ENCODE measurements around the gene LAMC2.

GRCh38 chr1:183290628-183291027 lies 104.6 kb downstream of the LAMC2 start:
- TF ChIP-seq, protein P1, sequence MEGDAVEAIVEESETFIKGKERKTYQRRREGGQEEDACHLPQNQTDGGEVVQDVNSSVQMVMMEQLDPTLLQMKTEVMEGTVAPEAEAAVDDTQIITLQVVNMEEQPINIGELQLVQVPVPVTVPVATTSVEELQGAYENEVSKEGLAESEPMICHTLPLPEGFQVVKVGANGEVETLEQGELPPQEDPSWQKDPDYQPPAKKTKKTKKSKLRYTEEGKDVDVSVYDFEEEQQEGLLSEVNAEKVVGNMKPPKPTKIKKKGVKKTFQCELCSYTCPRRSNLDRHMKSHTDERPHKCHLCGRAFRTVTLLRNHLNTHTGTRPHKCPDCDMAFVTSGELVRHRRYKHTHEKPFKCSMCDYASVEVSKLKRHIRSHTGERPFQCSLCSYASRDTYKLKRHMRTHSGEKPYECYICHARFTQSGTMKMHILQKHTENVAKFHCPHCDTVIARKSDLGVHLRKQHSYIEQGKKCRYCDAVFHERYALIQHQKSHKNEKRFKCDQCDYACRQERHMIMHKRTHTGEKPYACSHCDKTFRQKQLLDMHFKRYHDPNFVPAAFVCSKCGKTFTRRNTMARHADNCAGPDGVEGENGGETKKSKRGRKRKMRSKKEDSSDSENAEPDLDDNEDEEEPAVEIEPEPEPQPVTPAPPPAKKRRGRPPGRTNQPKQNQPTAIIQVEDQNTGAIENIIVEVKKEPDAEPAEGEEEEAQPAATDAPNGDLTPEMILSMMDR (conservative IDR thresholded peaks at IDR 0.05 in 1 of 2, IDR thresholded peaks at IDR 0.05 in 1 of 2; ENCODE audit: extremely low read depth in 1 of 2, insufficient read depth in 1 of 2, low read depth in 1 of 2, low read length in 2 of 2): no peak
- no peak for TF ChIP-seq EZH2 (IDR thresholded peaks at IDR 0.05; ENCODE audit: borderline replicate concordance, low read length)

Data from mammary epithelial cell (primary cell).